Activated T-cell treated with anti-CD3 and anti-CD28 coated beads, Interleukin-2, amount 50 U/mL, for 1 hour (primary cell): ENCODE data around the gene KCNA2.

Experiments used
- DNase-seq: peaks from one replicate; pipeline ENCODE4 v3.0.0-alpha.2; 2020

Gene KCNA2

DNA sequence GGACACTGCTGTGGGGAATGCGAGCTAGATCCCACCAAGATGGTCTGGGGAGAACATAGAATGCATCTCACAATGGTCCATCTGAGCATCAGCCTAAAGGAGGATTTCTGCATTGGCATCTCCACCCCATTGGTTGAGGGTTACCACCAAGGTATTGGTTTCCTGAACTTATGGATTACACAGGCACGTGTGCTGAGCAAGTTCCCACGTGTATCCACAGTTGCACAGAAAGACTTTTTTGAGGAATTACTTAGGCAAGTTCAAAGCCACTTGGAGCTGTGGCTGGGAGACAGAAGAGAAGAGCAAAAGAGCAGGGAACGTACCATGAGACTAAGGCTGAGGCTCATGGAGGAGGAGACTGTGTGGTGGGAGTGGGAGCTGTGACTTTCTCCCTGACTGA lies 43.1 kb downstream of the KCNA2 start:
- DNase-seq = no peak

DNA sequence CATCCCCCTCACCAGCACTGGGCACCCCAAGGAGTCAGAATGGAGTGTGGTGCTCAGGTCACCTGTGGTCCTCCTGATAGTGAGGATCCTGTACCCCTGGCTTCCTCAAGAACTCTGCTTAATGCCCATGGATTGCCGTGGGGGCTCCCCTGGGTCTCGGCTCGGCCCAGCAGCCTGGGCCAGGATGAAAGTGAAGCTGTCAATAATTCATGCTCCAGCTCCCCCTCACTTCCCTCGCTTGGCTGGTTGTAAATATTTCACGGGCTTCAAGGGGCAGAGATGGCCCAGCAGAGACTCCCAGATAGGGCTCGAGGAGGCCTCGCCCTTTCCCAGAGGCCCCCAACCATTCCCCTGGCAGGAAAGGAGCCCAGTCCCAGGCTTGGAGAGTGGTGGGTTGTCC lies 44.6 kb downstream of the KCNA2 start:
- DNase-seq = no peak

- DNase-seq = no peak
These were observed 47.0 kb downstream of the KCNA2 start for GRCh38 chr1:110559157-110559556.

DNA sequence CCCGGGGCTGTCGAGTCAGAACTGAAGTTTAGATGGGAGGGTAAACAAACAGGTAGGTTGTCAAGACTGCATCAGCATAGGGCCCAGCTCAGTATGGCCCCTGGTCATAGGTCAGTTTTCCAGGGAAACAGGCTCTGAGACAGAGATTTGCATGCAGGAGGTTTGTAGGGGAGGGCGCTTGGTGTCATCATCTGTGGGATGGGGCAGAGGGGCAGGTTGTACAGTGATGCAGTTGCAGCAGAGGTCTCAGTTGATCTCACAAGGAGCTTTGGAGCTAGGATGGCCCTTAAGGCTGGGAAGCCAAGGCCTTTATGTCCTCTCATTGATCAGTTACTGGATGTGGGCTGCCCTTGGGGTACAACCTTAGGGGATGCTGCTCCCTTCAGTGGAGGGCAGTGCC lies 48.7 kb downstream of the KCNA2 start:
- DNase-seq = no peak

DNA sequence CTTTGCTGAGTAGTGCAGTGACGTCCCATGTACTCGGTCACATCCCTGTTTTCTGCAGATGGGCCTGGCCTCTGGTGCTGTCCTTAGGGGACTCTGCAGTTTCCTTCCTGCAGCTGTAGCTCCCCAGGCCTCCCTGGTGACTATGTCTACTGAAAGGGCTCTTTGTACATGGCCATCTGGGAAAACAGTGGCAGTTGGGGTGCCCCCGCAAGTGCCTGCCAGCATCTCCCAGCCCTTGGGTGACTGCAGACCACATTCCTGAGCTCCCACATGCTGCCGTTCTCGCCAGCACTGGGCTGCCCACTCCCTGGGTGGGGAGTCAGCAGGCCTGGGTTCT lies 49.7 kb downstream of the KCNA2 start:
- no peak for DNase-seq

GRCh38 chr1:110555807-110556470 lies 50.2 kb downstream of the KCNA2 start:
- no peak for DNase-seq

DNA sequence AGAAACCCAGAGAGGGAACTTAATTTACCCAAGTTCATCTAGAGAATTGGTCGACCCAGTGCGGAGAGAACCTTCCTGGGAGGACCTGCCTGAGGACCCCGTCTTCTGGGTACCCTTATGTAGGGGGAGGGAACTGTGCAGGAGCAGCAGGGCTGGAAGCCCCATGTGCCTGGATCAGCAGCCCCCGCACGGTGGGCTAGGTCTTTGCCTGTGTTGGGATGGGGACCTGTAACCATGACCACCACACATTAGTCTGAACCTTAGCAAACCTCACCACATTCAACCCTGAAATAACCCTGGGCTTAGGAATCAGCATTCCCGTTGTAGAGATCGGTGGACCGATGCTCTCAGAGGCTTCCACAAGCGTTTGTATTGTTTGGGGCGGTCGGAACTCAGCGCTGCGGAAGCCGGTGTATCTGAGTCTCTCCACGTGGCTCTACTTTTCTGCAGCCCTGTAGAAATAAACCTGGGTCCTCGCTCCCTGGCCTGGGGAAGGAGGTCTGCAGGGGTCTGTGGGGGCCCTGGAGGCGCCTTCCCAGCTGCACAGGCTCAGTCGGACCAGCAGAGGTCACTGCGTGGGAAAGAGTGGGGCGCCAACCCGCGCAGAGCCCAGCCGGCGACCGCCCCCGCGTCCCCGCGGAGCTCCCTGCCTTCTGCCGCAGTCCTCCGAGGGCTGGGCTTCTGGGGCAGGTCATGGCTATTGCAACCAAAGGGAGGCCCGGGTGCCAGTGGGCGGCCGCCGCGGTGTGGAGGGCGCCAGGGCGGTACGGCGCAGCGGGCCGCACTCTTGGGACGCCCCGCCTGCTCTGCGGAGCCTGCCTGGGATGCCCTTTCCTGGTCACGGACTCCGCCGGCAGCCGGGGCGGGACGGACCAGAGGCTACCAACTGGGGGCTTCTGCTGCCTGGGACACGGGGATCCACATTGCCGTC lies 51.0 kb downstream of the KCNA2 start:
- peak; percentile 68 for DNase-seq

- DNase-seq = no peak
These were observed 54.8 kb downstream of the KCNA2 start for GRCh38 chr1:110551278-110551809.

- DNase-seq = no peak
These were observed 56.3 kb downstream of the KCNA2 start for GRCh38 chr1:110549831-110550230.

- DNase-seq = no peak
These were observed 57.8 kb downstream of the KCNA2 start for GRCh38 chr1:110548381-110548780.

- no peak for DNase-seq
These were observed 59.1 kb downstream of the KCNA2 start for GRCh38 chr1:110547017-110547416.

DNA sequence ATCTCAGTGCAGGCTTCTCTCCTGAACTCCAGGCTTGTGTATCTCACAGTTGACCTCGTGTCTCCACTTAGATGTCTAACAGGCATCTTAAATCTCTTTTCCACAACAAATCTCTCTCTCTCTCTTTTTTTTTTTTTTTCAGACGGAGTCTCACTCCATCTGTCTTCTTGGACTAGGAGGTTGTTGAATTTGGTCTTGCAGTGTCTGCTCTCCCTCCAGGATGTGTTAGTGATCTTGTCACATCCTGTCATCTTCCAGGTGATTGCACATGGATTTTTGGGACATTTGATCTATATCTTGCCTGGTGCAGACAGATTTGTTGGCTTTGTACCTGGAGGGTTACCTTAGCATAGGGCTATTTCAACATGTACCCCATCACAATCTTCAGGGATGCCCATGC lies 60.7 kb downstream of the KCNA2 start:
- no peak for DNase-seq

- no peak for DNase-seq
These were observed 61.4 kb downstream of the KCNA2 start for GRCh38 chr1:110544753-110545152.
